ENCODE results near the gene MMP15.

DNA sequence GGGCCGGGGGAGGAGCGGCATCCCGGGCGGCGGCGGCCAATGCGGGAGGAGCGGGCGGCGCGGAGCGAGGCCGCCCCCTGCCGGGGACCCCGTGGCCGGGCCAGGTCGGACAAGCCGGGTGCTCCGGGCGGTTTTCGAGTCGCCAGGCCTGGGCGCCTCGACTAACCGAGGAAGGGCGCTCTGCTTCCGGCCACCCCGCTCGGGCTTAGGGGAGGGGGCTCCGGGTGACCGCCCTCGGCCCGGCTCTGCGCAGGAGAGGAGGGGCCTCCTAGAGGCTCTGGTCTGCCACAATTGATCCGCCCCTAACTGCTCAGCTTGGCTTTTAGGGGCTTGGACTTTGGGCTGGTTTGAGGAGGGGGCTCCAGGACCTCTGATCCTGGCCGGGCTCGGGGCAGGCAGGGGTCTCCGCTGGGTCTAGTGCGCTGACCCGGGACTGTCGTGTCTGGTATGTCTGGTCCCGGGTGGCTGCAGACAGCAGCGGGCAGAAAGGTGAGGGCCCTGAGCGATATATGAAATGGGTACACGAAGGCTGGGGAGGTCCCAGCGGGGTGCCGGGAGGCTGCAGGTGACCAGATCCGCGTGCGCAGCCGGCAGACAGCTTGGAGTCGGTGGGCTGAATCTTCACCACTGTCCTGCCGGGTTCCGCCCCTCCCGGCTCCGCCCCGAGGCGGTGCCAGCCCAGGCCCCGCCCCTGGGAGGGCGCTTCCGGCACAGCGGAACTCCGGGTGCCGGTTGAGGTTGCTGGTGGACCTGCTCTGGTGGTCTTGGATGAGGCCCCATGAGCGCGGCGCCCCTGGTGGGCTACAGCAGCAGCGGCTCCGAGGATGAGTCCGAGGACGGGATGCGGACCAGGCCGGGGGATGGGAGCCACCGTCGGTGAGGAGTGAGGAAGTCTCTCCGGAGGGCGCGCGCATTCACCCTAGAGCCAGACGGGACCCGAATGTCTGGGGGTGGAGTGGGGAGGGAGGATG, 24.6 kb upstream of the MMP15 start, which contains the start of gene USB1:
- TF ChIP-seq, protein P1, sequence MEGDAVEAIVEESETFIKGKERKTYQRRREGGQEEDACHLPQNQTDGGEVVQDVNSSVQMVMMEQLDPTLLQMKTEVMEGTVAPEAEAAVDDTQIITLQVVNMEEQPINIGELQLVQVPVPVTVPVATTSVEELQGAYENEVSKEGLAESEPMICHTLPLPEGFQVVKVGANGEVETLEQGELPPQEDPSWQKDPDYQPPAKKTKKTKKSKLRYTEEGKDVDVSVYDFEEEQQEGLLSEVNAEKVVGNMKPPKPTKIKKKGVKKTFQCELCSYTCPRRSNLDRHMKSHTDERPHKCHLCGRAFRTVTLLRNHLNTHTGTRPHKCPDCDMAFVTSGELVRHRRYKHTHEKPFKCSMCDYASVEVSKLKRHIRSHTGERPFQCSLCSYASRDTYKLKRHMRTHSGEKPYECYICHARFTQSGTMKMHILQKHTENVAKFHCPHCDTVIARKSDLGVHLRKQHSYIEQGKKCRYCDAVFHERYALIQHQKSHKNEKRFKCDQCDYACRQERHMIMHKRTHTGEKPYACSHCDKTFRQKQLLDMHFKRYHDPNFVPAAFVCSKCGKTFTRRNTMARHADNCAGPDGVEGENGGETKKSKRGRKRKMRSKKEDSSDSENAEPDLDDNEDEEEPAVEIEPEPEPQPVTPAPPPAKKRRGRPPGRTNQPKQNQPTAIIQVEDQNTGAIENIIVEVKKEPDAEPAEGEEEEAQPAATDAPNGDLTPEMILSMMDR (IDR thresholded peaks at IDR 0.05) = peak in 3 of 4 experiments; percentile 22 to 63 (median 58)
- TF ChIP-seq POLR2A (IDR thresholded peaks at IDR 0.05) (peak; percentile 69 to 79), POLR2AphosphoS5 (IDR thresholded peaks at IDR 0.05) (peak; percentile 80 to 89 (median 86)), EP300 (IDR thresholded peaks at IDR 0.05) (no peak)
